ENCODE results near the gene DOK7. TPM values are rescaled to one million over a fixed set of nuclear protein-coding genes. Genes with fewer than 3 reads are reported as not detected.

DOK7 gene
- total RNA-seq, 2 donors from 2014 or later = not detected

DNA sequence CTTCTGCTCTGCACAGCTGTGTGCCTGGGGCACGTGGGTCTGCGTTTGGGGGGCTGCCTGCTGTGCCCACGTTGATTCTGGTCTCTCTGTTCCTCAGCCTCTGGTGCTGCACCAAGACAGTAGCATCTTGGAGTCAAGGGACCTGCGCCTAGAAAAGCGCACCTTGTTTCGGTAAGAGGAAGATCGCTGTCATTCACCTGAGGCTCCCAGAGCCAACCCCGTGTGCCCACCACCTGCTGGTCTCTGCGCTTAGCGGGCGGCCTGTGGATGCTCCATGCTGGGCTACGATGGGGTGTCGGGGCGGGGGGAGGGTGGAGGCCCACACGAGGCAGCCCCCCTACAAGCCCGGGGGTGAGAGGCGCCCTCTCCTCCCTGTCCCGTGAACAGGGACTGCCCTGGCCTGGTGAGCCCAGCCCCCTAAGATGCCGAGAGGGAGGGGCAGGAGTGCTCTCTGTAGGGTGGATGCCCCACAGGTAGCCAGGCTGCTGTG, 40.3 kb upstream of the DOK7 start:
- Mint-ChIP-seq H3K4me1 (no peaks in the 10 kb centered on the region), H3K27me3 (no peaks in the 10 kb centered on the region), H3K9me3 (no peaks in the 10 kb centered on the region), H3K36me3 (ENCODE audit: low read depth) (no peaks in the 10 kb centered on the region), H3K4me3 (no peak overlapping the region), H3K27ac (no peak overlapping the region)
- no peak for ATAC-seq (replicated peaks)

- Mint-ChIP-seq H3K27ac (no peak overlapping the region), H3K4me1 (no peaks in the 10 kb centered on the region), H3K36me3 (ENCODE audit: low read depth) (no peaks in the 10 kb centered on the region), H3K27me3 (no peaks in the 10 kb centered on the region), H3K9me3 (no peaks in the 10 kb centered on the region), H3K4me3 (no peak overlapping the region)
- ATAC-seq (replicated peaks) = no peak
Observed at GRCh38 chr4:3423406-3423805, 39.7 kb upstream of the DOK7 start.

GRCh38 chr4:3423952-3424351, 39.2 kb upstream of the DOK7 start:
- no peaks in the 10 kb centered on the region for H3K36me3 Mint-ChIP-seq (ENCODE audit: low read depth)
- no peaks in the 10 kb centered on the region for H3K4me1 Mint-ChIP-seq
- no peak overlapping the region for H3K27ac Mint-ChIP-seq
- H3K27me3 Mint-ChIP-seq = no peaks in the 10 kb centered on the region
- H3K4me3 Mint-ChIP-seq = no peak overlapping the region
- H3K9me3 Mint-ChIP-seq = no peaks in the 10 kb centered on the region
- ATAC-seq (replicated peaks) = no peak

DNA sequence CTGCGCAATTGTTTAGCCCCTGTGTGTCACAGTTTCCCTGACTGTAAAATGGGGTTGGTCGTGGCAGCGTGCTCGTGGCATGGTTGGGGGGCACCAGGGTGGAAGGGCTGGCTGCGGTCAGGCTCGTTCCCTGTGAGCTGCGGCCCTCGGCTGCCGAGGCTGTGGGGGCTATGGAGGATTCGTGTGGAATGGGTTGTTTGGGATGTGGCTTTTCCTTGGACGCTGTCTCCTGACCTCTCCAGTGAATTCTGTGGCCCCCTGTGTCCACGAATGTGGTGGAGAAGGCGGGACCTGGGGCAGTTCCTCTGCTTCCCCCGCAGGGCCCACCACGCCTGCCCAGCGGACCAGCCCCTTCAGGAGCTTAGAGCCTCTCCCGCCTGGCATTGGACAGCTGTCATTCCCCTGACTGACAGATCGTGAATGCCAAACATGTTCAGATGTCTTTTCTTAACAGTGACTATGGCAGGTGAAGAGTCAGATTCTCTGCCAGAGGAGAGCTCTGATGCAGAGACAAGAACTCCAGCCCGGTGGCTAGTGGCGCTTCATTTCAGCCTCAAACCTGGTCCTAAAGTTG, 38.5 kb upstream of the DOK7 start:
- no peak for ATAC-seq (replicated peaks)
- no peaks in the 10 kb centered on the region for H3K36me3 Mint-ChIP-seq (ENCODE audit: low read depth)
- no peaks in the 10 kb centered on the region for H3K27me3 Mint-ChIP-seq

DNA sequence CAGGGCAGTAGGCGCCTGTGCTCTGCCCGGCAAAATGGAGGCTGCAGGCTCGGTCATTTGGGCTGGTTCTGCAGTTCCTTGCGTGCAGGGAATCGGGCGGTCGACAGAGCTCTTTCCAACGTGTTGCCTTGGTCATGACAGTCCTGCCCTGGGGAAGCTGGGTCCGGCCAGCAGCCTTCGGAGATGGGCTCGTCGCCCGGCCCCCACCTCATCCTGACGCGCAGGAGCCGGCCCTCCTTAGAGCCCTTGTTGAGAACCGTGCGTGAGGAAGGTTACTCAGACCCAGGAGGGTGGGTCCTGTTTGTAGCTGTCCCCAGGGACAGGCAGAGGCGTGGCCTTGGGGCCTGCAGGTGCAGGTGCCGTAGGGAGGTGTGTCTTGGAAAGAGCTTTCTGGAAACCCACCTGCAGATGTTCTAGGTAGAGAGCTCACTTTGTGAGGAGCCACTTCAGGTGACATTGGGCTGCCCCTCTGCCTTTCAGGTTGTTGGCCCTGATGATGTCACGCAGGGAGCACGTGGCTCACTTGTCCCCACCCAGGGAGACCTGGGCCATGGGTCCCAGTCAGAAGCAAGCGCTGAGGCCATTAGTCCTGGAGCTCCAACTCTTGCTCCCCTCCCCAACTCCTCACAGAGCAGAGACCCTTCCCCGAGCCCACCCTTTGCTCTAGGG, 36.5 kb upstream of the DOK7 start:
- H3K27me3 Mint-ChIP-seq = no peaks in the 10 kb centered on the region
- no peak overlapping the region for H3K4me3 Mint-ChIP-seq
- no peaks in the 10 kb centered on the region for H3K4me1 Mint-ChIP-seq
- H3K27ac Mint-ChIP-seq = no peak overlapping the region
- H3K36me3 Mint-ChIP-seq (ENCODE audit: low read depth) = no peaks in the 10 kb centered on the region
- H3K9me3 Mint-ChIP-seq = no peaks in the 10 kb centered on the region
- ATAC-seq (replicated peaks) = no peak

More for the DNA sequence above, 38.5 kb upstream of the DOK7 start:
- no peaks in the 10 kb centered on the region for H3K4me1 Mint-ChIP-seq
- no peaks in the 10 kb centered on the region for H3K9me3 Mint-ChIP-seq
- no peak overlapping the region for H3K4me3 Mint-ChIP-seq
- H3K27ac Mint-ChIP-seq = no peak overlapping the region

DNA sequence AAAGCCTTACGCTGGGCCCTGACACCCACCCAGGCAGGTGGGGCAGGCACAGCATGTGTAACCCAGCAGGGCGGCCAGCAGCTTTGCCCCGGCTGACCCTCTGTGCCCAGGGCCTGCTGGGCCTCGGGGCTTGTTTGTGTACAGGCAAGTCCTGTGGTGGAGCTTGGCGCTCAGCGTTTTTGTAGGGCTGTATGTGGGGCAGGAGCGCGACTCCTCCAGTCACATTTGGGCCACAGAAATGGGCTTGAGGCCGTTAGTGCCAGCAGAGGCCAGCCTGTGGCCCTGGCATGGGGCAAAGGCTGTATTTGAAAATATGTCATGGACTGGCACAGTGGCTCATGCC, 36.0 kb upstream of the DOK7 start:
- Mint-ChIP-seq H3K4me3 (no peak overlapping the region), H3K4me1 (no peaks in the 10 kb centered on the region), H3K27ac (no peak overlapping the region), H3K36me3 (ENCODE audit: low read depth) (no peaks in the 10 kb centered on the region), H3K27me3 (no peaks in the 10 kb centered on the region), H3K9me3 (no peaks in the 10 kb centered on the region)
- no peak for ATAC-seq (replicated peaks)

GRCh38 chr4:3427706-3428446, 35.2 kb upstream of the DOK7 start:
- Mint-ChIP-seq H3K27ac (no peak overlapping the region), H3K4me1 (no peaks in the 10 kb centered on the region), H3K36me3 (ENCODE audit: low read depth) (no peaks in the 10 kb centered on the region), H3K9me3 (no peaks in the 10 kb centered on the region), H3K27me3 (no peaks in the 10 kb centered on the region), H3K4me3 (no peak overlapping the region)
- ATAC-seq (replicated peaks) = no peak

- no peak overlapping the region for H3K27ac Mint-ChIP-seq
Observed at GRCh38 chr4:3429651-3430050, 33.5 kb upstream of the DOK7 start.

GRCh38 chr4:3430524-3430923, 32.6 kb upstream of the DOK7 start:
- no peak for ATAC-seq (replicated peaks)
- Mint-ChIP-seq H3K9me3 (no peaks in the 10 kb centered on the region), H3K4me1 (no peaks in the 10 kb centered on the region), H3K27me3 (no peaks in the 10 kb centered on the region), H3K36me3 (ENCODE audit: low read depth) (no peaks in the 10 kb centered on the region), H3K4me3 (no peak overlapping the region), H3K27ac (no peak overlapping the region)

More at GRCh38 chr4:3429651-3430050, 33.5 kb upstream of the DOK7 start:
- no peaks in the 10 kb centered on the region for H3K36me3 Mint-ChIP-seq (ENCODE audit: low read depth)
- H3K27me3 Mint-ChIP-seq = no peaks in the 10 kb centered on the region
- no peaks in the 10 kb centered on the region for H3K4me1 Mint-ChIP-seq
- H3K9me3 Mint-ChIP-seq = no peaks in the 10 kb centered on the region
- ATAC-seq (replicated peaks) = no peak
- no peak overlapping the region for H3K4me3 Mint-ChIP-seq

DNA sequence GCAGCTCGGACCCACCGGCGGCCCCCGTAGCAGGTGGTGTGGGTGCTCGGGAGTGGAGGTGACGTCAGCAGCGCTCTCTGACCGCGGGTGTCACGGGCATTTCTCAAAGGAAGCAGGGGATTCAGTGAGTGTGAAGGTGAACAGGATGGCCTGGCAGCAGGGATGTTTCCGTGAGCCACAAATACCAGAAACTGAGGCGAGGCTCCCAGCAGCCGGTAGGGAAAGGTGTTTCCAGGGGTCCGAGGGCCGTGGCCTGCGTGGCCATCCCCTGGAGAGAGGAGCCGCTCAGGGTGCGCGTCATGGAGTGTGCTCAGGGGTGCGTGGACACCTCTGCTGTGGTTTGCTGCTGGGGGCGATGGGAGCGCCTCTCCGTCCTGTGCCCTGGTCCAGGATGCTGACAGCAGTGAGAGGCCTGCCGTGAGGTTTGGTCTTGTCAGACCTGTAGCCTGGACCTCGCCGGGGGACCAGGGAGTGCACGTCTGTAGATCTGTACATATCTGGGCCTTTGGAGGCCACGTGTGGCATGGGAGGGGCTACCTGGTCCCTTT, 31.6 kb upstream of the DOK7 start:
- ATAC-seq (replicated peaks) = no peak
- Mint-ChIP-seq H3K4me3 (no peak overlapping the region), H3K27me3 (no peaks in the 10 kb centered on the region), H3K4me1 (no peaks in the 10 kb centered on the region), H3K27ac (no peak overlapping the region), H3K36me3 (ENCODE audit: low read depth) (no peaks in the 10 kb centered on the region), H3K9me3 (no peaks in the 10 kb centered on the region)

- Mint-ChIP-seq H3K9me3 (no peaks in the 10 kb centered on the region), H3K27ac (no peak overlapping the region), H3K36me3 (ENCODE audit: low read depth) (no peaks in the 10 kb centered on the region), H3K4me3 (no peak overlapping the region), H3K4me1 (no peaks in the 10 kb centered on the region), H3K27me3 (no peaks in the 10 kb centered on the region)
- no peak for ATAC-seq (replicated peaks)
Observed at GRCh38 chr4:3432381-3432790, 30.7 kb upstream of the DOK7 start.

GRCh38 chr4:3433138-3433869, 29.8 kb upstream of the DOK7 start:
- no peaks in the 10 kb centered on the region for H3K36me3 Mint-ChIP-seq (ENCODE audit: low read depth)

DNA sequence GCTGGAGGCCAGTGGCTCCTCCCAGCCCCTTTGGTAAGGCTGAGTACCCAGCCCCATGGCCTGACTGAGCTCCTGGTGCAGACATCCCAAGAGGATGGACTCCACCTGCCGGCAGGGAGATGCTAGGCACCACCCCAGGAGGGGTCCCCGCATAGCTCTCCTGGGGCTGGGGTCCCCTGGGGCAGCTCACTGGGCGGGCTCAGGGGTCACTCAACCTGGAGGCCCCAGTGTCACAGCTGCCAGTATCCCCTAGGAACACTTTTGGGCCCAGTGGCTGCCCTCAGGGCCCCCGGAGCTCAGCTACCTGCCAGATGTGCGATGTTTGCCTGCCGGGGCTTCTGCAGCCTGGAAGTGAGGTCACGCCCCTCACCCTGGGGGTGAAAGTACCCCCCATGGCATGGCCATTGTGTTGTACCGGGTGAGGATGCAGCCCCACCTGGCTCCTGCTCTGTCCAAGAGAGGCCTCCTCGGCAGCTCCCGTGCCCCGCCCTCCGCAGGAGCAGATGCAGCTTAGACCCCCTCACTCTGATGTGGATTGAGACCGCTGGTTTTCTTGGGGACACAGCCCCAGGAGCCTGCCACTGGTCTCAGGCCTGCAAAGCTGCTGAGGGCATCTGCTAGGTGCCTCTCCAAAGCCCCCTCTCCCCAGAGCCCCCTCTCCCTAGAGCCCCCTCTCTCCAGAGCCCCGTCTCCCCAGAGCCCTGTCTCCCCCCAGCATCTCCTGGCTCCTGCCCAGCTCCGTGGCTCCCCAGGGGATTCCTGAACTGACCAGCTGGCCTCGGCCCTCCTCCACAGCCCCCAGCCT, 28.0 kb upstream of the DOK7 start:
- H3K36me3 Mint-ChIP-seq (ENCODE audit: low read depth) = no peaks in the 10 kb centered on the region
- no peak overlapping the region for H3K4me3 Mint-ChIP-seq
- no peaks in the 10 kb centered on the region for H3K27me3 Mint-ChIP-seq
- H3K27ac Mint-ChIP-seq = no peak overlapping the region
- no peaks in the 10 kb centered on the region for H3K4me1 Mint-ChIP-seq
- ATAC-seq (replicated peaks) = no peak
- H3K9me3 Mint-ChIP-seq = no peaks in the 10 kb centered on the region

More at GRCh38 chr4:3433138-3433869, 29.8 kb upstream of the DOK7 start:
- H3K9me3 Mint-ChIP-seq = no peaks in the 10 kb centered on the region
- no peak overlapping the region for H3K27ac Mint-ChIP-seq
- H3K4me3 Mint-ChIP-seq = no peak overlapping the region
- no peaks in the 10 kb centered on the region for H3K27me3 Mint-ChIP-seq
- H3K4me1 Mint-ChIP-seq = no peaks in the 10 kb centered on the region
- ATAC-seq (replicated peaks) = no peak

DNA sequence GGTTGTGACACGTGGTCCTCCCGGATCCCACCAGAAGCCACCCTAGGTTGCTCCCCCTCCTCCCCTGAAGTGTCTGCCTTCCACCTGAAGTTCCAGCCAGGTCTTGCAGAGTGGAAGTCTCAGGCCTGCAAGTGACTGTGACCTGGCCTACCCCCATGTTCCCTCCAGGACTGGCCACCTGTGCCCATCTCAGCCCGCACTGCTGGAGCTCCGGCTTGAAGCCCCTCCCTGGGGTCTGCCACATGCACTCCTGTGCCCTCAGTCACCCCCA, 27.5 kb upstream of the DOK7 start:
- no peak overlapping the region for H3K27ac Mint-ChIP-seq

More for the DNA sequence above, 27.5 kb upstream of the DOK7 start:
- H3K4me1 Mint-ChIP-seq = no peaks in the 10 kb centered on the region
- no peak overlapping the region for H3K4me3 Mint-ChIP-seq
- no peaks in the 10 kb centered on the region for H3K27me3 Mint-ChIP-seq
- ATAC-seq (replicated peaks) = no peak
- no peaks in the 10 kb centered on the region for H3K9me3 Mint-ChIP-seq
- H3K36me3 Mint-ChIP-seq (ENCODE audit: low read depth) = no peaks in the 10 kb centered on the region
